Keratinocyte (primary cell): ENCODE measurements around the gene SLC38A8. TPM values are rescaled to one million over a fixed set of nuclear protein-coding genes. Genes with fewer than 3 reads are reported as not detected.

Experiments
- DNase-seq: peaks from one replicate; pipeline ENCODE4 v3.0.0-alpha.2; 2011; ENCODE audit warnings: low read depth, missing footprints, low spot score
- FAIRE-seq: peaks from 2 replicates; lab custom pipeline; 2011; peaks lifted over from hg19 to GRCh38; lab: Jason Lieb, UNC
- H2AFZ ChIP-seq: 2 replicates; pipeline ENCODE4 v1.6.0; 2012; ENCODE audit warnings: low read length, control low read depth, inconsistent platforms; ENCODE audit not compliant: control insufficient read depth
- H3K27ac ChIP-seq: 2 replicates; pipeline ENCODE4 v1.5.1; 2011; ENCODE audit warnings: low read length; ENCODE audit not compliant: control insufficient read depth, insufficient read depth
- H3K27me3 ChIP-seq: 3 replicates; pipeline ENCODE4 v1.6.0; 2011; ENCODE audit warnings: low read length; ENCODE audit not compliant: control insufficient read depth, insufficient read depth; ENCODE audit errors: extremely low read depth
- H3K36me3 ChIP-seq, 2 experiments: 2 replicates in 1 of 2; 3 replicates in 1 of 2; pipeline ENCODE4 v1.5.1; 2011; ENCODE audit warnings: low read length in 2 of 2, mild to moderate bottlenecking in 1 of 2; ENCODE audit not compliant: control insufficient read depth in 2 of 2, insufficient read depth in 2 of 2; ENCODE audit errors: extremely low read depth in 1 of 2
- H3K4me1 ChIP-seq: 3 replicates; pipeline ENCODE4 v1.5.1; 2011; ENCODE audit warnings: low read length; ENCODE audit not compliant: control insufficient read depth, insufficient read depth; ENCODE audit errors: extremely low read depth
- H3K4me2 ChIP-seq: 3 replicates; pipeline ENCODE4 v1.6.0; 2011; ENCODE audit warnings: low read depth, low read length; ENCODE audit not compliant: control insufficient read depth, insufficient read depth; ENCODE audit errors: extremely low read depth
- H3K4me3 ChIP-seq, 3 experiments: fragments of 200-600 bp in 1 of 3; sonication (generic) in 1 of 3; 2 replicates in 2 of 3; 3 replicates in 1 of 3; pipeline ENCODE4 v1.5.1; 2011 to 2016; ENCODE audit warnings: low read length in 3 of 3, mild to moderate bottlenecking in 3 of 3, control low read depth in 2 of 3, inconsistent platforms in 1 of 3, low read depth in 1 of 3, mixed read lengths in 1 of 3, mixed run types in 1 of 3, moderate library complexity in 1 of 3; ENCODE audit not compliant: control insufficient read depth in 2 of 3, insufficient read depth in 2 of 3; ENCODE audit errors: extremely low read depth in 1 of 3
- H3K79me2 ChIP-seq: 2 replicates; pipeline ENCODE4 v1.6.0; 2012; ENCODE audit warnings: low read length; ENCODE audit not compliant: control insufficient read depth, insufficient read depth
- H3K9ac ChIP-seq: 3 replicates; pipeline ENCODE4 v1.6.0; 2011; ENCODE audit warnings: low read length; ENCODE audit not compliant: control insufficient read depth, insufficient read depth; ENCODE audit errors: extremely low read depth
- H3K9me1 ChIP-seq: 3 replicates; pipeline ENCODE4 v1.6.0; 2011; ENCODE audit warnings: low read length; ENCODE audit not compliant: control insufficient read depth, insufficient read depth; ENCODE audit errors: extremely low read depth
- H3K9me3 ChIP-seq: 2 replicates; pipeline ENCODE4 v1.5.1; 2012; ENCODE audit warnings: low read depth, low read length; ENCODE audit not compliant: control insufficient read depth
- H4K20me1 ChIP-seq: 3 replicates; pipeline ENCODE4 v1.6.0; 2011; ENCODE audit warnings: low read length; ENCODE audit not compliant: control insufficient read depth, insufficient read depth; ENCODE audit errors: extremely low read depth
- CTCF ChIP-seq, 3 experiments: IDR thresholded peaks in 1 of 3; conservative IDR thresholded peaks in 1 of 3; optimal IDR thresholded peaks in 1 of 3; 2 replicates in 2 of 3; 3 replicates in 1 of 3; pipeline versions ENCODE3 to v1.5.1; 2011; ENCODE audit warnings: low read length in 3 of 3, mild to moderate bottlenecking in 3 of 3, moderate library complexity in 2 of 3, control low read depth in 1 of 3, inconsistent platforms in 1 of 3; ENCODE audit not compliant: insufficient read depth in 2 of 3; ENCODE audit errors: extremely low read depth in 1 of 3
- EZH2 ChIP-seq: IDR thresholded peaks from one replicate; pipeline ENCODE4 v1.6.1; 2012; ENCODE audit warnings: inconsistent platforms, mild to moderate bottlenecking, low read length, moderate library complexity
- dilution Hi-C: fragments of 300-500 bp; cut with MboI; formaldehyde crosslinking; loops from one replicate; pipeline ENCODE4 v1.7.0; 2020; ENCODE audit warnings: low sequenced_read_pairs; ENCODE audit not compliant: extremely low pct_ligation_motif_present
- polyA plus RNA-seq, 5 experiments: library from polyadenylated mRNA; depleted of rRNA in 3 of 5; stranded (reverse) in 3 of 5; stranded (forward) in 1 of 5; unstranded in 1 of 5; fragments of >200 nt; gene quantifications; 1 replicate in 1 of 5; 2 replicates in 3 of 5; 3 replicates in 1 of 5; pipeline versions ENCODE4 v1.2.1 to v1.2.3, GENCODE V29; 2011 to 2012; ENCODE audit warnings: missing spikeins in 2 of 5, low read depth in 1 of 5, low replicate concordance in 1 of 5

Gene SLC38A8
- polyA plus RNA-seq, 1 donor (not counting 4 experiments of a cell fraction or from before 2014, with no cell fraction given) = not detected

GRCh38 chr16:83978401-83978904 lies 64.1 kb downstream of the SLC38A8 start:
- Histone ChIP-seq H3K9me3 (peaks cover 6% of the 10 kb centered on the region), H3K4me1 (no peaks in the 10 kb centered on the region), H3K9ac (no peak overlapping the region), H4K20me1 (no peaks in the 10 kb centered on the region), H3K4me2 (no peak overlapping the region), H3K9me1 (no peaks in the 10 kb centered on the region), H3K79me2 (no peaks in the 10 kb centered on the region), H3K4me3 (no peak overlapping the region), H3K27ac (no peak overlapping the region), H2AFZ (no peak overlapping the region), H3K36me3 (no peaks in the 10 kb centered on the region), H3K27me3 (peaks cover 8% of the 10 kb centered on the region)
- FAIRE-seq (no peak), DNase-seq (no peak)
- no peak for TF ChIP-seq CTCF (optimal IDR thresholded peaks at IDR 0.05 in 1 of 3, IDR thresholded peaks at IDR 0.05 in 1 of 3, conservative IDR thresholded peaks at IDR 0.05 in 1 of 3; ENCODE audit: extremely low read depth in 1 of 3, insufficient read depth in 2 of 3, low read length in 3 of 3)
- no peak for TF ChIP-seq EZH2
- dilution Hi-C loops = no loop called here

- Histone ChIP-seq H2AFZ (no peak overlapping the region), H3K9ac (no peak overlapping the region), H3K4me2 (no peak overlapping the region), H3K27me3 (peaks cover 8% of the 10 kb centered on the region), H3K9me1 (no peaks in the 10 kb centered on the region), H3K27ac (no peak overlapping the region), H3K4me1 (no peaks in the 10 kb centered on the region), H3K9me3 (peaks cover 6% of the 10 kb centered on the region), H3K36me3 (no peaks in the 10 kb centered on the region), H4K20me1 (no peaks in the 10 kb centered on the region), H3K79me2 (no peaks in the 10 kb centered on the region), H3K4me3 (no peak overlapping the region)
- no peak for FAIRE-seq
- TF ChIP-seq EZH2 = no peak
- no peak for TF ChIP-seq CTCF (optimal IDR thresholded peaks at IDR 0.05 in 1 of 3, IDR thresholded peaks at IDR 0.05 in 1 of 3, conservative IDR thresholded peaks at IDR 0.05 in 1 of 3; ENCODE audit: extremely low read depth in 1 of 3, insufficient read depth in 2 of 3, low read length in 3 of 3)
- no peak for DNase-seq
- dilution Hi-C loops = no loop called here
Observed at GRCh38 chr16:83977056-83977815, 65.4 kb downstream of the SLC38A8 start.
